BE2C (cell line): ENCODE measurements around the gene ERVK3-1.
A peak's percentile ranks its signal among the peaks of the same experiment; 100 is the strongest.

ENCODE experiments used
- DNase-seq: peaks from one replicate; pipeline ENCODE4 v3.0.0-alpha.2; 2020
- H3K27me3 ChIP-seq: fragments of 250-450 bp; sonication (Bioruptor Pico); 2 replicates; pipeline ENCODE4 v1.5.1; 2020; ENCODE audit warnings: mild to moderate bottlenecking
- H3K36me3 ChIP-seq: fragments of 250-450 bp; sonication (Bioruptor Pico); 2 replicates; pipeline ENCODE4 v1.5.1; 2020; ENCODE audit warnings: mild to moderate bottlenecking
- H3K4me1 ChIP-seq: fragments of 250-450 bp; sonication (Bioruptor Pico); 2 replicates; pipeline ENCODE4 v1.5.1; 2020
- H3K4me3 ChIP-seq: 2 replicates; pipeline ENCODE4 v1.5.1; 2011; ENCODE audit warnings: low read depth, low read length
- H3K9me3 ChIP-seq: fragments of 250-450 bp; sonication (Bioruptor Pico); 2 replicates; pipeline ENCODE4 v1.5.1; 2020
- TF ChIP-seq, protein P1 (sequence below): IDR thresholded peaks from 2 replicates; pipeline ENCODE4 v1.5.1; 2012; ENCODE audit warnings: mild to moderate bottlenecking, low read depth, low read length

Gene ERVK3-1

DNA sequence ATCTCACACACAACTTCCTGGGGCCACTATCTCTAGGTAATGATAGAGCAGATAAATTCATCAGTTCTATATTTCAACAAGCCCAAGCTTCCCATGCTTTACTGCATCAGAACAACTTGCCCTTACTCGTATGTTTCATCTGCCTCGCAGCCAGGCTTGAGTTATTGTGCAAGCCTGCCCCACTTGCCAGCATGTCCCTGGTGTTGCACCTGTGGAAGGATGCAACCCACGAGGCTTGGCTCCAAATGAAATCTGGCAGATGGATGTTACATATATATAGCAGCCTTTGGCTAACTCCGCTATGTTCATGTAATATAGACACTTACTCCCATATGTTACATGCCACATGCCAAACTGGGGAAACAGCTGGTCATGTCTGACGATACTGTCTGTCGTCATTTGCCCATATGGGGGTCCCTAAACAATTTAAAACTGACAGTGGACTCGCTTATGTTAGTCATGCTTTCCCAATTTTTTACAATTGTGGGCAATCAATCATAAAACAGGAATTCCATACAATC is 6.2 kb downstream of the ERVK3-1 start:
- DNase-seq = no peak
- TF ChIP-seq, protein P1, sequence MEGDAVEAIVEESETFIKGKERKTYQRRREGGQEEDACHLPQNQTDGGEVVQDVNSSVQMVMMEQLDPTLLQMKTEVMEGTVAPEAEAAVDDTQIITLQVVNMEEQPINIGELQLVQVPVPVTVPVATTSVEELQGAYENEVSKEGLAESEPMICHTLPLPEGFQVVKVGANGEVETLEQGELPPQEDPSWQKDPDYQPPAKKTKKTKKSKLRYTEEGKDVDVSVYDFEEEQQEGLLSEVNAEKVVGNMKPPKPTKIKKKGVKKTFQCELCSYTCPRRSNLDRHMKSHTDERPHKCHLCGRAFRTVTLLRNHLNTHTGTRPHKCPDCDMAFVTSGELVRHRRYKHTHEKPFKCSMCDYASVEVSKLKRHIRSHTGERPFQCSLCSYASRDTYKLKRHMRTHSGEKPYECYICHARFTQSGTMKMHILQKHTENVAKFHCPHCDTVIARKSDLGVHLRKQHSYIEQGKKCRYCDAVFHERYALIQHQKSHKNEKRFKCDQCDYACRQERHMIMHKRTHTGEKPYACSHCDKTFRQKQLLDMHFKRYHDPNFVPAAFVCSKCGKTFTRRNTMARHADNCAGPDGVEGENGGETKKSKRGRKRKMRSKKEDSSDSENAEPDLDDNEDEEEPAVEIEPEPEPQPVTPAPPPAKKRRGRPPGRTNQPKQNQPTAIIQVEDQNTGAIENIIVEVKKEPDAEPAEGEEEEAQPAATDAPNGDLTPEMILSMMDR = no peak
- Histone ChIP-seq H3K9me3 (no peaks in the 10 kb centered on the region), H3K36me3 (peaks cover 91% of the 10 kb centered on the region), H3K4me3 (no peak overlapping the region), H3K4me1 (no peaks in the 10 kb centered on the region), H3K27me3 (no peaks in the 10 kb centered on the region)

DNA sequence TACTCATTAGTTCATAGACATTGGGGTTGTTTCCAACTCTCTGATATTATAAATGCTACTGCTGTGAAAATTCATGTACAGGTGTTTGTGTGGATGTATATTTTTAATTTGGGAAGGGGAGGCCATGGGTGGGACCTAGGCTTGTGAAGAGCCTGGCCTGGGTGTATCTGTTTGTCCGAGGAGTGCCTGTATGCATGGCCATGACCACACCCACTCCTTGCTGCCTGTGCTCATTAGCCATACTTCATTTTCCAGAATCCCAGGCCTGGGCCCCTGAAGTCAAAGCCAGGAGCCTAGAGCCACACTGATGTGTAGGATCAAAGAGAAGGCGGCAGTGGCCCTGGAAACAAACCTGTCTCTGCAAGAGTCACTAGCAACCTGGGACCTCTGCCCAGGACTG is 10.4 kb downstream of the ERVK3-1 start:
- no peaks in the 10 kb centered on the region for H3K4me1 ChIP-seq
- peaks cover 53% of the 10 kb centered on the region for H3K36me3 ChIP-seq
- no peaks in the 10 kb centered on the region for H3K27me3 ChIP-seq
- no peak for DNase-seq
- H3K9me3 ChIP-seq = no peaks in the 10 kb centered on the region
- no peak overlapping the region for H3K4me3 ChIP-seq
- TF ChIP-seq, protein P1 = no peak

DNA sequence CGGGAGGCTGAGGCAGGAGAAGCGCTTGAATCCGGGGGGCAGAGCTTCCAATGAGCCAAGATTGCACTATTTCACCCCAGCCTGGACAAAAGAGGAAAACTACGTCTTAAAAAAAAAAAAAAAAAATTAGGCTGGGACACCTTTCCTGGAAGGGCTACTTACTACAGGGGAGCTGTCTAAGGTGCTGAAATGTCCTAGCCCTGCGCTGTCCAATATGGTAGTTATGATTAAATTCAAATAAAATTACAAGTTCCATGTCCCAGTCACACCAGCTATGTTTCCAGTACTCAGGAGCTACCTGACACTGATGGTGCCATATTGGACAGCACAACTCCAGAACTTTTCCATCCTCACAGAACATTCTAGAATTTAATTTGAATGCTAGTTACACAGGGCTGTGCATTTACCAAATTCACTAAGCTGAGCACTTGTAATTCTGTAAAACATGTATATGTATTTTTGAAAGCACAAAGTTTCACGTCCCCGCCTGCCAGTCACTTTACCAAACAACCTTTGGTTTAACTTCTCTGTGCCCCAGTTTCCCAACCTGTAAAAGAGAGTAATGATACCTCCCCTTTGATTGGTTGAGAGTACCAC is 12.4 kb downstream of the ERVK3-1 start:
- Histone ChIP-seq H3K4me1 (no peaks in the 10 kb centered on the region), H3K36me3 (peaks cover 41% of the 10 kb centered on the region), H3K9me3 (no peaks in the 10 kb centered on the region), H3K4me3 (no peak overlapping the region), H3K27me3 (no peaks in the 10 kb centered on the region)
- TF ChIP-seq, protein P1 = no peak
- DNase-seq = no peak

DNA sequence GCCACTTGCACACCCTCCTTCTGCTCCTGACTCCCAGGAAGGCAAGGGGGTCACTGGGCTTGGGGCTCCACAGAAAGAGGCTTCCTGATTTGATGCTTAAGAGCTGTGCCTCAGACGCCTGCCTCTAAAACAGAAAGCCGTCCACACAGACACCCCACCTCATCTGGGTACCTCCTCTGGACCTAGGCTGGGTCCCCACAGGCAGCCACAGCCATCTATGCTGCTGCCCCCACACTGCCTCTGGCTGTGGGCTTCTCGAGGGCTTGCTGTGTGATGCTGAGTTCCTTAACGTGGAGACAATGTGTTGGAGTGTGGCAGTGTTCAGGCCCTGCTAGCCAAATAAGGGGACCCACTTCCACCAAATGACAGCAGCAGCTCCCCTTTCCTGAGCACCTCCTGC is 13.1 kb downstream of the ERVK3-1 start:
- Histone ChIP-seq H3K4me1 (no peaks in the 10 kb centered on the region), H3K9me3 (no peaks in the 10 kb centered on the region), H3K36me3 (peaks cover 33% of the 10 kb centered on the region), H3K4me3 (no peak overlapping the region), H3K27me3 (no peaks in the 10 kb centered on the region)
- TF ChIP-seq, protein P1 = no peak
- no peak for DNase-seq

DNA sequence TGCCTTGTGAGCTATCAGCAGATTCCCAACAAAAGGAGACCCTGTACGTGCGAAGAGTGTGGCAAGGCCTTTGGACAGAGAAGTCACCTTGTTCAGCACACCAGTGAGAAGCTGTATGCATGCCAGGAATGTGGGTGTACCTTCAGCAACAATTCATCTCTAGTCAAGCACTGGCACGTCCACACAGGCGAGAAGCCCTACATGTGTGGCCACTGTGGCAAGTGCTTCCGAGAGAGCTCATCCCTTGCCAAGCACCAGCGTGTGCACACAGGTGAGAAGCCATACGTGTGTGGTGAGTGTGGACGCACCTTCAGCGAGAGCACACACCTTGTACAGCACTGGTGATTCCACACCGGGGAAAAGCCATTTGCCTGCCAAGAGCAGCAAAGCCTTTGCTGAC is 14.1 kb downstream of the ERVK3-1 start:
- no peaks in the 10 kb centered on the region for H3K4me1 ChIP-seq
- DNase-seq = no peak
- H3K27me3 ChIP-seq = no peaks in the 10 kb centered on the region
- H3K36me3 ChIP-seq = peaks cover 24% of the 10 kb centered on the region
- no peaks in the 10 kb centered on the region for H3K9me3 ChIP-seq
- H3K4me3 ChIP-seq = no peak overlapping the region
- TF ChIP-seq, protein P1 = no peak

DNA sequence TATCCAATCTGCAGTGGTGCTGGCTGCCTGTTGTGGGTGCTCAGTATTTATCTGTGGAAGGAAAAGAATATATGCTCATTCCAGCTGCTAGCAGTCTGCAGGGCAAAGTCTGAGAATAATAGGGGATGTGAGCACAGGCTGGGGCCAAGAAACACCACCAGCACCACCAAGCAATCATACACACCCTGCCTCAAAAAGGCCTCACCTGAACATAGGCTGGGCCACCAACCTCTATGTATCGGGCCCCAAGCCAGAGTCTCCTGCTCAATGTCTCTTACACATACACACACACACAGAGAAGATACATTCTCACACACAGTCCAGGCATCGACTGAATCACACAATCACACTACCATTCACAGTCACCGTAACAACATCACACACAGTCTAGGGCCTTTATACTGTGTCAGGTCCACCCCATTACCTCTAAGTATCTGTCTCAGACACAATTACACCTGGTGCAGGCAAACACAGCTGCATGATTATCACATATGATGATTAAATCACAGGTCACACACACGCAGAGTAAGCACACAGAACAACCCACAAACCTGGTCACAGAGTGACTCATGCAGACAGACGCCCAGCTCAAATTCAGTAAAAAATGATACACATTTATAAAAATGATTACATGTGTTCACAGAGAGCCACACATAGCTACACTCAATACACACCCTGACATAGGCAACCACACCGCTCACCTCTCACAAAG is 20.3 kb downstream of the ERVK3-1 start:
- Histone ChIP-seq H3K27me3 (no peaks in the 10 kb centered on the region), H3K4me3 (peak overlapping the region; percentile 93), H3K4me1 (no peaks in the 10 kb centered on the region; the same call in 1 of the 2 replicates), H3K36me3 (peaks cover 3% of the 10 kb centered on the region; the same call in 1 of the 2 replicates), H3K9me3 (no peaks in the 10 kb centered on the region)
- TF ChIP-seq, protein P1 = no peak
- no peak for DNase-seq
